Activated T-cell treated with anti-CD3 and anti-CD28 coated beads, Interleukin-2, amount 50 U/mL, for 72 hours (primary cell): ENCODE results near the gene MOCOS. TPM values are rescaled to one million over a fixed set of nuclear protein-coding genes. Genes with fewer than 3 reads are reported as not detected.
A peak's percentile ranks its signal among the peaks of the same experiment; 100 is the strongest.

ENCODE experiments used
- ATAC-seq, 2 donors: fragments of 150-1000 bp; cut with Tn5 transposase; replicated peaks in 1 of 2; 2 replicates each; pipeline ENCODE4 v1.10.0; 2021; ENCODE audit warnings: moderate library complexity in 2 of 2, mild to moderate bottlenecking in 1 of 2
- DNase-seq, 2 donors: peaks; one replicate each; pipeline ENCODE4 v3.0.0; 2021 to 2022; ENCODE audit warnings: mixed read lengths in 1 of 2
- H3K27ac Mint-ChIP-seq: one replicate; pipeline ENCODE4 v1.8.0; 2022; ENCODE audit warnings: mild to moderate bottlenecking, moderate library complexity, mixed read lengths
- H3K27me3 Mint-ChIP-seq: one replicate; pipeline ENCODE4 v1.8.0; 2022; ENCODE audit warnings: low read depth, mixed read lengths
- H3K36me3 Mint-ChIP-seq, 2 donors: one replicate each; pipeline ENCODE4 v1.8.0; 2022; ENCODE audit warnings: mixed read lengths in 2 of 2, mild to moderate bottlenecking in 1 of 2; ENCODE audit not compliant: insufficient read depth in 2 of 2
- H3K4me1 Mint-ChIP-seq: one replicate; pipeline ENCODE4 v1.8.0; 2022; ENCODE audit warnings: low read depth, mixed read lengths
- H3K4me3 Mint-ChIP-seq, 2 donors: one replicate each; pipeline ENCODE4 v1.8.0; 2022; ENCODE audit warnings: mild to moderate bottlenecking in 2 of 2, mixed read lengths in 2 of 2, moderate library complexity in 2 of 2
- H3K9me3 Mint-ChIP-seq, 2 donors: one replicate each; pipeline ENCODE4 v1.8.0; 2022; ENCODE audit warnings: mixed read lengths in 2 of 2
- total RNA-seq, 2 donors: library from RNA; stranded (reverse); gene quantifications; one replicate each; pipeline ENCODE4 v1.2.3, GENCODE V29; 2022

Gene MOCOS
- total RNA-seq, 2 donors from 2014 or later: 0.22 to 1.2 TPM

DNA sequence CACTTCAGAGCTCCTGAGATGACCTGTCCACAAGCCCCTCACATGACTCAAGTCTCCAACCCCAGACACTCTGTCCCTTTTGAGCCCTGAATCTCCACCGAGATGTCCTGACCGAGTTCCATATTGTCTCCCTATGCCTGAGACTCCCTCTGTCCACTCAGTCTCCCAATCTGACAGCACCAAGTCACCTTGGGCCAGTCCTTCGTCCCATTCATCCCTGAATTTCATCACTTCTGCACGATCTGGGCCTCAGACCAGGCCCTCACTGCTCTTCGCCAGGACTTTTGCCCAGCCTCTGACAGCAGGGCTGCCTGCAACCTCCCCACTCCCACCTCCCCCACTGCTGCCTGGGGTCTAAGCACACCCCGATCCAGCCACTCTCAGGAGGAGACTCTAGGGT, 4.3 kb upstream of the MOCOS start:
- H3K4me3 Mint-ChIP-seq: no peak overlapping the region
- H3K36me3 Mint-ChIP-seq: peaks cover 0 to 1% of the 10 kb centered on the region in 2 donors
- no peaks in the 10 kb centered on the region for H3K9me3 Mint-ChIP-seq
- no peak for DNase-seq
- H3K27ac Mint-ChIP-seq: no peak overlapping the region
- ATAC-seq: no peak
- peaks cover 15% of the 10 kb centered on the region for H3K27me3 Mint-ChIP-seq
- H3K4me1 Mint-ChIP-seq: peaks cover 6% of the 10 kb centered on the region

GRCh38 chr18:36183987-36184386, 3.3 kb upstream of the MOCOS start:
- DNase-seq: no peak
- no peaks in the 10 kb centered on the region for H3K36me3 Mint-ChIP-seq
- H3K4me3 Mint-ChIP-seq: no peak overlapping the region
- H3K27me3 Mint-ChIP-seq: peaks cover 25% of the 10 kb centered on the region
- no peak for ATAC-seq
- H3K4me1 Mint-ChIP-seq: peaks cover 8% of the 10 kb centered on the region
- no peaks in the 10 kb centered on the region for H3K9me3 Mint-ChIP-seq
- peak overlapping the region; percentile 32 for H3K27ac Mint-ChIP-seq

- ATAC-seq (no peak), DNase-seq (no peak)
- H3K4me3 Mint-ChIP-seq: peak overlapping the region in 1 of 2 donors; percentile 39
- peaks cover 27% of the 10 kb centered on the region for H3K27me3 Mint-ChIP-seq
- peaks cover 8% of the 10 kb centered on the region for H3K4me1 Mint-ChIP-seq
- no peaks in the 10 kb centered on the region for H3K9me3 Mint-ChIP-seq
- H3K27ac Mint-ChIP-seq: no peak overlapping the region
- no peaks in the 10 kb centered on the region for H3K36me3 Mint-ChIP-seq
Measured at GRCh38 chr18:36185157-36185556, 2.1 kb upstream of the MOCOS start.

DNA sequence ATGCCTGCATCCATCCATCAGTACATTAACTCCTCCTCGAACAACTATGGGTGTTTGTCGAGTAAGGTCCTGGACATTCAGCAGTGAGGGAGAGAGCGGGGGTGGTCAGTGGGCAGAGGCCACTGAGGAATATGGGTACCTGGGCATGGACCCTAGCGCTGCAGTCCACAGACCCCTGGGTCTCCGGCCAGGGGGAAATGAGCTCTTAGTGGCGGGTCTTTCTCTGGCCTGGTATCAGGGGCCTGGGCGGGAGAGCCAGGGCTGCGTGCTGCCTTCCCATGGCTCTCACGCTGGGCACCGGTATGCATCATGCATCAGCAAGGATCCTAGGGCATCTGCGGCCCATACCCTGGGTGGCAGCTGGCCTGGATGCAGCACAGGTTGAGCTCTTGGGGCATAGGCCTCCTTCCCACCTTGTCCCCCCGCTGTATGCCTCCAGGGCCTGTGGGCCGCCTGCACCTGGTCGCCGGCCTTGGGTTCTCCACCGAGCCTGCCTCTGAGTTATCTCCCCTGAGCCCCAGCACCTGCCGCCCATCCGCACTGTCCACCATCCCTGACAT, 1.3 kb upstream of the MOCOS start:
- DNase-seq (no peak), ATAC-seq (no peak)
- peaks cover 8% of the 10 kb centered on the region for H3K4me1 Mint-ChIP-seq
- peaks cover 27% of the 10 kb centered on the region for H3K27me3 Mint-ChIP-seq
- no peaks in the 10 kb centered on the region for H3K36me3 Mint-ChIP-seq
- peak overlapping the region; percentile 13 to 80 for H3K4me3 Mint-ChIP-seq
- no peak overlapping the region for H3K27ac Mint-ChIP-seq
- H3K9me3 Mint-ChIP-seq: no peaks in the 10 kb centered on the region

DNA sequence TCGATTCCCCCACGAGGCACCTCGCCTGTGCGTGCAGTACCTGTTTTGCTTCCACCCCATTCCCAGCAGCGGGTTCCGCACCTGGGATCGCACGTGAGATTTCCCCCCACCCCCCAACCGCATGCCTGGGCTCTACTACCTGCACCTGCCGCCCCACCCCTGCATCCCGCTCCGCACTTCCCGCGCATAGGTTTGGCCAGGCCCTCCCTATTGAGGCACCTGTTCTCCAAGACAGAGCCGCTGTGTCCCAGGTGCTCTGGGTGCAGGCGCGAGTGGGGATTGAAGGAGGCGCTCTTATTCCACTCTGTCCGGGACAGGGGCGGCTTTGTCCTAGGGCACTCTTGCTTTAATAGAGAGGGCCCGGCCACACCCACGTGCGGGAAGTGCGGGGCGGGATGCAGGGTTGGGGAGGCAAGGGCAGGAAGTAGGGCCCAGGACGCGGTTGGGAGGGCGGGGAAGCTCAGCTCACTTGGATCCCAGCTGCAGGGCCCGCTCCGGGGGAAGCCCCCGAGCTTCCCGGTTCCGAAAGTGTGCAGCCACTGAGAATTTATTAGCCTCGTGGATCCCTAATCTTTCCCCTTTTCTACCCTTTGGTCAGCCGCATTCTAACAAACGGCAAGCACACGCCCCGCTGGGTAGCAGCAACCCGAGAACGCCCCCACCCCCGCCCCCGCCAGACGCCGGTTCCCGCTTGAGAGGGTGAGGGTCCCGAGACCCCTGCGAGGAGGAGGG, 670 bp upstream of the MOCOS start:
- DNase-seq (peak; percentile 22 to 26), ATAC-seq (peak; percentile 10 to 48)
- Mint-ChIP-seq H3K9me3 (no peaks in the 10 kb centered on the region), H3K27me3 (peaks cover 27% of the 10 kb centered on the region), H3K36me3 (no peaks in the 10 kb centered on the region), H3K4me3 (peak overlapping the region; percentile 78 to 80), H3K27ac (no peak overlapping the region), H3K4me1 (peaks cover 8% of the 10 kb centered on the region)

DNA sequence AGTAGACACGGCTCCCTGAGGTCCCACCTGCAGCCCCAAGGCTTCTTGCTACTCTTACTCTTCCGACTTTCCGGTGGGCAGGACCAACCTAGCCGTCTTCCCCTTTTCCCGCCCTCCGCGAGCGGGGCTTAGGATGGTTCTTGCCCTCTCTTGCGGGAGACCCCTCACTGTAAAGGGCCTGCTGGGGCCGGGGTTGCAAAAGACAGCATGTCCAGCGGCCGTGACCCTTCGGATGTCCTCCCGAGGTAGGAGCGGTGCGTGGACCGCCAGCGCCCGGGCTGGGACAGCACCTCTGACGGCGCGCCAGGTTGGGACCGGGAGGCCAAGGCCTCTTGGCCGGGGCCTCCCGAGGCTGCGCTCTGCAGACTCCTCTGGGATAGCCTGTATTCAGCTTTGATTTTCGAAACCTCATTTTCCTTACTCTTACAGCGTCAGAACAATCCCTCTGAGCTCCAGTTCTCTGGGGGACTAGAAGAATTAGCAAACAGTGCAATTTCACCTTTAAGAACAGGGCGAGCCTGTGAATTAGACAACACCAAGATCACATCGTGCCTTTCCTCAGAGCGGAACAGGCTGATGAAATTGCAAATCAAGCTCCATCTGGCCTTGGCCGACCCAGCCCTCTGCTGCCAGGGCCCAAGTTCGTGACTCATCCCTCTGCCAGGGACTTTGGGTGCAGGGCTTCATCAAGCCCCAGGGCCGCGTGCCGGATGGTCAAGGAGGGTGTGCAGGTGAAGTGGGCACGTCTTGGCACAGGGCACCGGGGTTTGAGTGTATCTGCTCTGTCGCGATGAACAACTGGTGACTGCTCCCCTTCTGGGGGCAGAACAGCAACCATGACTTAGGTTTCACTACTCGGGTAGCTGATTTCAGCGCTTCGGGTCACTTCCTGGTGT, 777 bp downstream of the MOCOS start:
- no peaks in the 10 kb centered on the region for H3K36me3 Mint-ChIP-seq
- ATAC-seq: peak in 1 of 2 donors; percentile 25

DNA sequence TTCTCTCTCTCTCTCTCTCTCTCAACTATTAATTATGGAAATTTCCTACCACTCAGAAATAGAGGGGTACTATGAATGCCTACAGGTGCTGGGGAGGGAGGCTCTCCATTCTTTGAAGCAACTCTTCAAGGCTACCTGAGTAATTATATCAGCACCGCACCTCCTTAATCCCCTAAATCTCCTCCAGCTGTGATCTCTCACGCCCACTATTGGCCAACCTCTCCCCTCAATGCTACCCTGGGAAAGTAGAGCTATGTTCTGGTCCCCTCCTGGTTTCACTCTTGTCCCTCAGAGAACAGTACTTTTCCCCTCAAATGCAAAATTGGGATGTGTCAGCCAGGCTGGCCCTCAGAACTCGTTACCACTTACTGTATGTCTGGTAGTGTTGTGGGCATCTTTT, 1.6 kb downstream of the MOCOS start:
- peaks cover 30% of the 10 kb centered on the region for H3K27me3 Mint-ChIP-seq
- H3K4me3 Mint-ChIP-seq: peak overlapping the region; percentile 78 to 80
- ATAC-seq (no peak), DNase-seq (no peak)
- no peaks in the 10 kb centered on the region for H3K9me3 Mint-ChIP-seq
- H3K4me1 Mint-ChIP-seq: peaks cover 8% of the 10 kb centered on the region
- H3K36me3 Mint-ChIP-seq: no peaks in the 10 kb centered on the region
- H3K27ac Mint-ChIP-seq: no peak overlapping the region

More for the DNA sequence above, 777 bp downstream of the MOCOS start:
- peak overlapping the region; percentile 78 to 80 for H3K4me3 Mint-ChIP-seq
- H3K4me1 Mint-ChIP-seq: peaks cover 8% of the 10 kb centered on the region
- no peak for DNase-seq
- H3K9me3 Mint-ChIP-seq: no peaks in the 10 kb centered on the region
- no peak overlapping the region for H3K27ac Mint-ChIP-seq
- peaks cover 27% of the 10 kb centered on the region for H3K27me3 Mint-ChIP-seq

GRCh38 chr18:36189486-36189885, 2.2 kb downstream of the MOCOS start:
- Mint-ChIP-seq H3K27me3 (peaks cover 33% of the 10 kb centered on the region), H3K4me3 (no peak overlapping the region), H3K27ac (no peak overlapping the region), H3K4me1 (peaks cover 8% of the 10 kb centered on the region), H3K36me3 (no peaks in the 10 kb centered on the region), H3K9me3 (no peaks in the 10 kb centered on the region)
- no peak for DNase-seq
- no peak for ATAC-seq

DNA sequence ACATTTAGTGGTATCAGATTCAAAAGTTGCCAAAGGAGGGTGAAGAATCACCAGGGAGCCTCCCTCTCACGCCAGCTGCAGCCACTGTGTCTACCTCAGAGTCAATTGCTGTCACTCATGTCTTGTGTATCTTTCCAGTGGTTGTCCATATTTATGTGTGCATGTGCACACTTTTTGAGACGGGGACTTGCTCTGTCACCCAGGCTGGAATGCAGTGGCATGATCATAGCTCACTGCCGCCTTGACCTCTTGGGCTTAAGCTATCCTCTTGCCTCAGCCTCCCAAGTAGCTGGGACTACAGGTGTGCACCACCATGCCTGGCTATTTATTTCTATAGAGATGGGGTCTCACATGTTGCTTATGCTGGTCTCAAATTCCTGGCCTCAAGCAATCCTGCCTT, 4.0 kb downstream of the MOCOS start:
- no peak for DNase-seq
- H3K9me3 Mint-ChIP-seq: no peaks in the 10 kb centered on the region
- no peak overlapping the region for H3K27ac Mint-ChIP-seq
- peaks cover 8% of the 10 kb centered on the region for H3K4me1 Mint-ChIP-seq
- peaks cover 21% of the 10 kb centered on the region for H3K27me3 Mint-ChIP-seq
- no peak overlapping the region for H3K4me3 Mint-ChIP-seq
- ATAC-seq: no peak
- no peaks in the 10 kb centered on the region for H3K36me3 Mint-ChIP-seq

DNA sequence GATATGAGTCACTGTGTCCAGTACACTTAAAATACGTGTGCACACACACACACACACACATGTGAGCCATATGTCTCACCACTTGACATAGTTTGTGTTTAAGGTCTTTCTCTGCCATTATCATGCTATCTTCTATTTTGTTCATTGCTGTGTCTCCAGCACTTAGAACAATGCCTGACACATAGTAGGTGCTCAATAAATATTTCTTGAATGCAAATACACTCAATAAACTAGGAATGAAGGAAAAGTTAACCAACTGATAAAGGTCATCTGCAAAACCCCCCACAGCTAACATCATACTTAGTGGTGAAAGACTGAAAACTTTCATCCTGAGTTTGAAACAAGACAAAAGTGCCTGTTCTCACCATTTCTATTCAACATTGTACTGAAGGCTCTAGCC, 4.4 kb downstream of the MOCOS start:
- H3K4me3 Mint-ChIP-seq: no peak overlapping the region
- peaks cover 8% of the 10 kb centered on the region for H3K4me1 Mint-ChIP-seq
- H3K27ac Mint-ChIP-seq: no peak overlapping the region
- DNase-seq (no peak), ATAC-seq (no peak)
- no peaks in the 10 kb centered on the region for H3K9me3 Mint-ChIP-seq
- peaks cover 21% of the 10 kb centered on the region for H3K27me3 Mint-ChIP-seq
- no peaks in the 10 kb centered on the region for H3K36me3 Mint-ChIP-seq

DNA sequence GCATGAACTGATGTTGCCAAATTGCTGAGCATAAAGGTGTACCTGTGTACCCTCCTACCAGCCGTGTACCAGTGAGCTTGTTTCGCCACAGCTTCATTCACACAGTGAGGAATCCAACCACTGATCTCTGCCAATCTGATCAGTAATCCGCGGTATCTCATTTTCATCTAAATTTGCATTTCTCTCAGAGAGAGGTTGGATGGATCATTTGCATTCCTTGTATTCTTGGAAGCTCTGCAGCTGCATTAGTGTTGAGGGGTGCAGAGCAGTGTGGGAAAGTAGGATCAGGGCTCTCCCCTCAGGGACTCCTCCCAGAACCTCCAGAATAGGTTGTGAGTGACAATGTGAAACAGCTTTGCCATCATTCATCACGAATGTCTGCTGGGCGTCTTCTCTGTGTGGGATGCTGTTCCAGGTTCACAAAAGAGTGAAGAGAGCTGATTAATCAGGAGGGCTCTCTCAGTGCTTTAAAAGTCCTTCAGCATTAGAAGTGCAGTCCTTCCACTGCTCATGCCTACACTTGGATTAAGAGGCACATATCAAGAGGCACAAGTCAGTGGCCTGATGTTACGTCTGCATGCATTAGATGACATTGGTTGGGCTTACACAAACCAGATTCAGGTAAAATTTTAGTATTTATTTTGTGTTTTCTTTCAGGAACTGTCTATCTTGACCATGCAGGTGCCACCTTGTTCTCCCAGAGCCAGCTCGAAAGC, 7.5 kb downstream of the MOCOS start:
- H3K9me3 Mint-ChIP-seq: no peaks in the 10 kb centered on the region
- H3K4me1 Mint-ChIP-seq: no peaks in the 10 kb centered on the region

DNA sequence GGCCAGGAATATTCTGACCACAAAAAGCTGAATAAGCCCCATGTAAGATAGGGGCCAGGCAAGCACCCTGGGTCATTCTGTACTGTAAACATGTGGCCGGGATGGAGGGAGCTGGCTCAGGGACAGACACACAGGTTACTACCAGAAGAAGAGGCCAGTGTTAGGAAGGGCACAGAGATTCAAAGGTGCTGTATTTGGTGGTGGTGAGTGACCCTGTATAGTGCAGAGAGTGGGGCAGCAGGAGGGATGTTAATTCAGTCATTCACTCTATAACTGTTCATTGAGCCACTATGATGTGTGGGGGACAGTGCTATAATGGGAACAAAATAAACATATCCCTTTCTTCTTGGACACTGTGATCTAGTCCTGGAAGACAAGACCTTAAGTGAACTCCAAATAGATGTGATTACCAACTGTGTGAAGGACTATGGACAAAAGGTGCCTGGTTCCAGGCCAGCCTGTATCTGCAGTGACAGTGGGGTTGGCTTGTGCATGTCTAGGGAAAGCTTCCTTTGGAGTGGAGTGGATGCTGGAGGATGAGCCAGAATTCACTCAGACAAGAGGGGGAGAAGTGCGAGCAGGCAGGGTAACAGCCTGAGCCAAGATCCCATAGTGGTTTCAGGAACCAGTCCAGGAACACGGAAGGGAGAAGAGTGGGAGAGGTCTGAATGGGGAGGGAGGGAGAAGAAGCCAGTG, 8.3 kb downstream of the MOCOS start:
- Mint-ChIP-seq H3K4me3 (no peak overlapping the region), H3K27ac (no peak overlapping the region), H3K36me3 (no peaks in the 10 kb centered on the region), H3K4me1 (no peaks in the 10 kb centered on the region), H3K9me3 (no peaks in the 10 kb centered on the region), H3K27me3 (peaks cover 6% of the 10 kb centered on the region)
- ATAC-seq (no peak), DNase-seq (no peak)

More for the DNA sequence above, 7.5 kb downstream of the MOCOS start:
- no peak for DNase-seq
- H3K27me3 Mint-ChIP-seq: peaks cover 6% of the 10 kb centered on the region
- ATAC-seq: no peak
- no peak overlapping the region for H3K4me3 Mint-ChIP-seq
- H3K27ac Mint-ChIP-seq: no peak overlapping the region
- H3K36me3 Mint-ChIP-seq: no peaks in the 10 kb centered on the region
